CD4-positive, alpha-beta T cell (primary cell): ENCODE data around the gene SLC1A7. TPM values are rescaled to one million over a fixed set of nuclear protein-coding genes. Genes with fewer than 3 reads are reported as not detected.

Experiments used
- ATAC-seq: fragments of 200-7000 bp; cut with Tn5 transposase; one replicate; pipeline ENCODE4 v1.10.0; 2022; ENCODE audit warnings: mild to moderate bottlenecking; ENCODE audit not compliant: poor library complexity
- CTCF ChIA-PET: fragments of 350-600 bp; sonication (Branson Sonifier 250); formaldehyde crosslinking; loops from one replicate; lab custom pipeline; 2021; ENCODE audit warnings: antibody characterized with exemption, inconsistent platforms; lab: Charles Lee
- POLR2A ChIA-PET: fragments of 350-600 bp; sonication (Branson Sonifier 250); formaldehyde crosslinking; loops from one replicate; lab custom pipeline; 2021; ENCODE audit warnings: antibody characterized with exemption, inconsistent platforms; lab: Charles Lee
- DNase-seq, 14 experiments: peaks; one replicate each; pipeline ENCODE4 v3.0.0-alpha.2; 2013 to 2020; ENCODE audit warnings: mixed read lengths in 2 of 14
- H3K27ac ChIP-seq, 2 donors: one replicate each; pipeline versions ENCODE4 v1.5.1 to v1.7.0; 2013; ENCODE audit warnings: low read length in 2 of 2, low read depth in 1 of 2, mild to moderate bottlenecking in 1 of 2
- H3K27me3 ChIP-seq, 2 experiments: 1 replicate in 1 of 2; 2 replicates in 1 of 2; pipeline versions ENCODE4 v1.6.1 to v1.7.0; 2013; ENCODE audit warnings: low read length in 2 of 2, control low read depth in 1 of 2, mild to moderate bottlenecking in 1 of 2, moderate library complexity in 1 of 2; ENCODE audit not compliant: insufficient read depth in 2 of 2, control insufficient read depth in 1 of 2
- H3K36me3 ChIP-seq: one replicate; pipeline ENCODE4 v1.6.1; 2013; ENCODE audit warnings: low read length, control low read depth; ENCODE audit not compliant: insufficient read depth
- H3K4me1 ChIP-seq: one replicate; pipeline ENCODE4 v1.6.1; 2013; ENCODE audit warnings: low read length, control low read depth; ENCODE audit not compliant: insufficient read depth
- H3K4me3 ChIP-seq: one replicate; pipeline ENCODE4 v1.5.1; 2013; ENCODE audit warnings: mild to moderate bottlenecking, low read length, moderate library complexity
- H3K9me3 ChIP-seq, 2 experiments: 1 replicate in 1 of 2; 2 replicates in 1 of 2; pipeline versions ENCODE4 v1.6.1 to v1.7.0; 2013; ENCODE audit warnings: low read length in 2 of 2, mild to moderate bottlenecking in 2 of 2, control low read depth in 1 of 2, moderate library complexity in 1 of 2; ENCODE audit not compliant: control insufficient read depth in 1 of 2, insufficient read depth in 1 of 2
- H3K27ac Mint-ChIP-seq: one replicate; pipeline ENCODE4 v1.8.0; 2020; ENCODE audit warnings: mixed read lengths
- H3K27me3 Mint-ChIP-seq: one replicate; pipeline ENCODE4 v1.8.0; 2021; ENCODE audit warnings: mixed read lengths
- H3K36me3 Mint-ChIP-seq: one replicate; pipeline ENCODE4 v1.8.0; 2021; ENCODE audit warnings: low read depth, mixed read lengths
- H3K4me1 Mint-ChIP-seq: one replicate; pipeline ENCODE4 v1.8.0; 2021; ENCODE audit warnings: low read depth, mixed read lengths
- H3K4me3 Mint-ChIP-seq: one replicate; pipeline ENCODE4 v1.8.0; 2020; ENCODE audit warnings: mild to moderate bottlenecking, mixed read lengths
- H3K9me3 Mint-ChIP-seq: one replicate; pipeline ENCODE4 v1.8.0; 2020; ENCODE audit warnings: mixed read lengths
- CTCF ChIP-seq: fragments of 200-600 bp; IDR thresholded peaks from one replicate; pipeline ENCODE4 v1.8.0; 2022; ENCODE audit warnings: antibody characterized with exemption, mild to moderate bottlenecking
- intact Hi-C, 2 experiments: fragments of 100-400 bp; cut with DNase I in 1 of 2; cut with micrococcal nuclease in 1 of 2; formaldehyde crosslinking; loops; one replicate each; pipeline versions ENCODE4 v1.15.1 to v1.9.0; 2023 to 2025; cut with DNase I, micrococcal nuclease
- total RNA-seq, 174 experiments: library from RNA in 2 of 174; stranded (reverse) in 2 of 174; gene quantifications; one replicate each; pipeline ENCODE4 v1.2.3 and lab custom pipeline; 2021 to 2026

The SLC1A7 gene
- total RNA-seq, 2 experiments from 2014 or later: not detected

GRCh38 chr1:53104289-53104913, 38.0 kb downstream of the SLC1A7 start:
- H3K9me3 ChIP-seq: peaks cover 0 to 4% of the 10 kb centered on the region in 2 experiments
- DNase-seq (no peak), ATAC-seq (no peak)
- TF ChIP-seq CTCF: no peak
- POLR2A ChIA-PET: no interaction called here
- CTCF ChIA-PET: no interaction called here
- intact Hi-C loops: no loop called here
- no peak overlapping the region for H3K4me3 ChIP-seq
- H3K36me3 ChIP-seq: no peaks in the 10 kb centered on the region
- no peak overlapping the region for H3K4me3 Mint-ChIP-seq
- H3K27me3 Mint-ChIP-seq: no peaks in the 10 kb centered on the region
- no peaks in the 10 kb centered on the region for H3K36me3 Mint-ChIP-seq
- no peak overlapping the region for H3K27ac ChIP-seq
- H3K27me3 ChIP-seq: no peaks in the 10 kb centered on the region
- H3K27ac Mint-ChIP-seq: no peak overlapping the region
- peaks cover 13% of the 10 kb centered on the region for H3K4me1 Mint-ChIP-seq
- H3K9me3 Mint-ChIP-seq: no peaks in the 10 kb centered on the region
- peaks cover 9% of the 10 kb centered on the region for H3K4me1 ChIP-seq

GRCh38 chr1:53094533-53094919, 47.9 kb downstream of the SLC1A7 start:
- no peak for TF ChIP-seq CTCF
- Mint-ChIP-seq H3K4me1 (no peaks in the 10 kb centered on the region), H3K9me3 (no peaks in the 10 kb centered on the region), H3K27ac (no peak overlapping the region), H3K27me3 (no peaks in the 10 kb centered on the region), H3K36me3 (no peaks in the 10 kb centered on the region), H3K4me3 (no peak overlapping the region)
- POLR2A ChIA-PET: no interaction called here
- CTCF ChIA-PET: no interaction called here
- Histone ChIP-seq H3K27me3 (no peaks in the 10 kb centered on the region), H3K36me3 (no peaks in the 10 kb centered on the region), H3K4me3 (no peak overlapping the region), H3K4me1 (no peaks in the 10 kb centered on the region), H3K27ac (no peak overlapping the region), H3K9me3 (peaks cover 0 to 5% of the 10 kb centered on the region in 2 experiments)
- ATAC-seq (no peak), DNase-seq (no peak)
- intact Hi-C loops: no loop called here

GRCh38 chr1:53093778-53094532, 48.5 kb downstream of the SLC1A7 start:
- DNase-seq (no peak), ATAC-seq (no peak)
- no peaks in the 10 kb centered on the region for H3K27me3 ChIP-seq
- no peaks in the 10 kb centered on the region for H3K4me1 Mint-ChIP-seq
- H3K4me3 Mint-ChIP-seq: no peak overlapping the region
- H3K4me3 ChIP-seq: no peak overlapping the region
- intact Hi-C loops: no loop called here
- no peaks in the 10 kb centered on the region for H3K36me3 Mint-ChIP-seq
- no peaks in the 10 kb centered on the region for H3K9me3 Mint-ChIP-seq
- ChIA-PET POLR2A (no interaction called here), CTCF (no interaction called here)
- no peaks in the 10 kb centered on the region for H3K27me3 Mint-ChIP-seq
- H3K27ac Mint-ChIP-seq: no peak overlapping the region
- no peak for TF ChIP-seq CTCF
- no peak overlapping the region for H3K27ac ChIP-seq
- no peaks in the 10 kb centered on the region for H3K4me1 ChIP-seq
- H3K36me3 ChIP-seq: no peaks in the 10 kb centered on the region
- H3K9me3 ChIP-seq: peaks cover 0 to 5% of the 10 kb centered on the region in 2 experiments
